Endothelial cell of hepatic sinusoid (primary cell): Measurements from ENCODE around the gene HOXA7.

Experiments
- in situ Hi-C: cut with HindIII; loops from 2 replicates; pipeline ENCODE4 v1.10.0; 2017; ENCODE audit warnings: low sequenced_read_pairs

Gene HOXA7

DNA sequence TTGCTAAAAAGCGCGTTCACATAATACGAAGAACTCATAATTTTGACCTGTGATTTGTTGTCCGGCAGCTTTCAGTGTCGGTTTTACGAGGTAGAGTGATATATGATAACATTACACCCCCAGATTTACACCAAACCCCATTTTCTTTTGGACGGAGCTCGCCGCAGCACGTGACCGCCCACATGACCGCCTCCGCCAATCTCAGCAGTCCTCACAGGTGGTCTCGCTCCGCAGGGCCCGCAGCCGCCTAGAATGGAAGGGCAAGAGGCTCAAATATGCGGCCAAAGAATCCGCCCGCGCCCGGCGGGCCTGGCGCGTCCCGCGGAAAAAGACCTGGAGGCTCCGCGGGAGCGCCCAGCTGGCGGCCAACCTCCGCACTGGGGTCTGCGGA, at the start of gene HOXA7:
Gene HOXA7 (minus strand): TSS at position 168 of the 391 bp plus-strand sequence. CDS start 130 bp downstream, at position 38.
- in situ Hi-C loops, result loop anchor here (25.0 kb wide), 1 partner anchor 1269 kb away; no protein-coding TSS in a partner anchor

- in situ Hi-C loops, result loop anchor here (10.0 to 25.0 kb wide), 2 partner anchors 579 to 707 kb away; no protein-coding TSS in a partner anchor
Observed at GRCh38 chr7:27205325-27206280, 49.1 kb upstream of the HOXA7 start.

GRCh38 chr7:27204851-27205322, 48.4 kb upstream of the HOXA7 start:
- in situ Hi-C loops, result loop anchor here (10.0 to 25.0 kb wide), 2 partner anchors 580 to 707 kb away; no protein-coding TSS in a partner anchor

- in situ Hi-C loops, result loop anchor here (10.0 to 25.0 kb wide), 2 partner anchors 581 to 708 kb away; no protein-coding TSS in a partner anchor
Observed at GRCh38 chr7:27203964-27204594, 47.6 kb upstream of the HOXA7 start.

- in situ Hi-C loops, result loop anchor here (10.0 to 25.0 kb wide), 2 partner anchors 581 to 709 kb away; no protein-coding TSS in a partner anchor
Observed at GRCh38 chr7:27203365-27203953, 47.0 kb upstream of the HOXA7 start.

DNA sequence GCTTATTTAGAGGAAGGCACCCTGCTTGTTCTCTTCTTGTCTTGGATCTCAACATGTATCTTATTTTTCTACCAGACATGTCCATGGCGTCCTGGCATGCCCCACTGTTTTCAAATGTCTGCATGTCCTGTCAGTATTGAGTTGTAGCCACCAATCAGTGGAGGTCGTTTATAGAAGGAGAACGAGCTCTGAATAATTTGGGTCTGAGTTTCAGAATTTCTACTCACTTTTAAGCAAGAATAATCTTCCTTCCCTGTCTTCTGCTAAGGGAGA, 46.3 kb upstream of the HOXA7 start:
- in situ Hi-C loops, result loop anchor here (10.0 to 25.0 kb wide), 2 partner anchors 582 to 710 kb away; no protein-coding TSS in a partner anchor

DNA sequence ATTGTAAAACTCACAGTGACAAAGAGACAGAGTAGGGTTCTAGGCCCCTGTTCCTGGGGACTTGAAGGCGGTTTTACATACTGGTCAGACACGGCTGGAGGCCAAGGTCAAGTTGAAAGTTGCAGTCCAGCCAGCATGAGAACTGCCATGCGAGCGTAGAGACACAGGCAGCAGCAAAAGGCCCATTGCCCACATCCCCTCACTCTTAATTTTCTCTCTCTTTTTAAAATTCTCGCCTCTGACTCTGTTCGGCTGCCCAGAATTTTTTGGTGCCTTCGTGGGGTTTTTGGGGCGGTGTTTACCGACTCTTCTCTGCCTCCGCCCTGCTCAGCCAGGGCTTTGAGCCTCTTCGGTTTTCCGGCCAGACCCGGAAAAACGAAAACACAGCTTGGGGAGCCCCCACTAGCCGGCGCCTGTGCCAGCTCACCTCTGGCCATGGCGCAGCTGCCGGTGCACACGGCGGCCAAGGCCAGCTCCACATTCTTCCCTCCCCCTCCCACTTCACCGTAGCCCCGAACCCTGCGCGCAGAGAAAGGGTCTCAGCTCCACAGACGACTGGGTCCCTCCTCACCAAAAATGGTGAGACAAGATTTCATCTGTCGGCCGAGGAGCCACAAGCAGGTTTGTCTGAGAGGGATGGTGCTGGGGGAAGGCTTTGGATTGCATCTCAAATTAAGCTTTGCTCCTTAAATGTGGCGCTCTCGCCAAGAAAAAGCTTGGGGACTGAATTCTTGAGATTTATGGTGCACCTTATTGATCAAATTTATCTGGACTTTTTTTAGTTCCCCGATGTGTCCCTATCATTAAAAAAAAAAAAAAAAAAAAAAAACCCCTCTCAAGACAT, 45.8 kb upstream of the HOXA7 start:
- in situ Hi-C loops, result loop anchor here (10.0 to 25.0 kb wide), 2 partner anchors 583 to 710 kb away; no protein-coding TSS in a partner anchor

GRCh38 chr7:27201580-27202017, 45.1 kb upstream of the HOXA7 start:
- in situ Hi-C loops, result loop anchor here (10.0 to 25.0 kb wide), 2 partner anchors 583 to 711 kb away; no protein-coding TSS in a partner anchor

DNA sequence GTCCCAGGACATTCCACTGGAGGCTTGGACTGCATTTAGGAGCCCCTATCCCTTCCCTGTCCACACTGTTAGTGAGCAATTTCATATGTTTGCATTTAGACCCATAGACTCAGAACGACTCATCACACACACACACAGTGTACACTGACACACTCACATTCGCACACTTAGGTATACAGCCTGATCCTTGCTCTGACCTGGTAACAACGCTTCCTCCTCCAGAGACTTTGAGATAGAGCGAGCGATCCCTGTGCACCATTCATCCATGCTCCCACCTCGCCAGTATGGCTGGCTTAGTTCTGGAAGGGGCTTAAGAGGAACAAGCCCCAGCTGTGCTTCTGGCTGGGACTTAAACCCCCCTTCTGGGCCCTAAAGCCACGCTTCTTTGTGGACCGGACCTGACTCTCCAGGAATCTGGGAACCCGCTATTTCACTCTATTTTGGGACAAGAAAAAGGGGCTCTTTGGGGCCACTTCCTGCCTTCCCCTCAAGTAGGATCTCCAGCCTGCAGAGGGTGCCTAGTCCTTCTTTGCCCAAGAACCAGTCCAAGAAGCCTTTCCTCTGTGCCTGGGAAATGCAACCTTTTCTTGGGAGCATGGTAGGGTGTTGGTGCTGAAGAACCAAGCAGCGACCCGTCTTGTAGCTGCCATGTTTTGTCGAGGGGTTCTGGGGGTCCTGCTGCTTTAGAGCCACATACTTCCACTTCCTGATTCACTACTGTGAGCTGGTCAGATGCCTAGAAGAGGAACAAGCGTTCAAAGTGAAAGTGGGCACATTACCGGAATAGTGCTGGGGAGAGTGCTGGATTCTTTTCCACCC, 44.5 kb upstream of the HOXA7 start:
- in situ Hi-C loops, result loop anchor here (10.0 to 25.0 kb wide), 2 partner anchors 584 to 711 kb away; no protein-coding TSS in a partner anchor

GRCh38 chr7:27199849-27200760, 43.6 kb upstream of the HOXA7 start, which contains the start of gene HOXA13:
Gene HOXA13, minus strand, starts transcription at chr7:27200091. Its CDS starts 14 bp downstream, at chr7:27200077.
- in situ Hi-C loops, result loop anchor here (10.0 to 25.0 kb wide), 2 partner anchors 585 to 712 kb away; no protein-coding TSS in a partner anchor

GRCh38 chr7:27198871-27199801, 42.7 kb upstream of the HOXA7 start:
- in situ Hi-C loops, result no loop called here

- in situ Hi-C loops, result no loop called here
Observed at GRCh38 chr7:27198138-27198841, 41.8 kb upstream of the HOXA7 start.

GRCh38 chr7:27197137-27198042, 40.9 kb upstream of the HOXA7 start:
- in situ Hi-C loops, result no loop called here

GRCh38 chr7:27196287-27196767, 39.9 kb upstream of the HOXA7 start:
- in situ Hi-C loops, result no loop called here
